Transverse colon (tissue), 3 donors: ENCODE results near the gene SGSM1.

Experiments
- EP300 ChIP-seq: sonication (generic); formaldehyde crosslinking; IDR thresholded peaks from one replicate; pipeline ENCODE4 v1.6.1; 2017; ENCODE audit warnings: antibody characterized with exemption, low read depth
- TF ChIP-seq, protein P1 (sequence below), 5 experiments: fragments of 200-600 bp in 3 of 5; fragments of 450-650 bp in 2 of 5; sonication (generic) in 3 of 5; IDR thresholded peaks; 1 replicate in 2 of 5; 2 replicates in 3 of 5; pipeline ENCODE4 v1.5.1; 2016 to 2017; ENCODE audit warnings: antibody characterized with exemption in 5 of 5, inconsistent platforms in 3 of 5, mild to moderate bottlenecking in 2 of 5, moderate library complexity in 1 of 5

DNA sequence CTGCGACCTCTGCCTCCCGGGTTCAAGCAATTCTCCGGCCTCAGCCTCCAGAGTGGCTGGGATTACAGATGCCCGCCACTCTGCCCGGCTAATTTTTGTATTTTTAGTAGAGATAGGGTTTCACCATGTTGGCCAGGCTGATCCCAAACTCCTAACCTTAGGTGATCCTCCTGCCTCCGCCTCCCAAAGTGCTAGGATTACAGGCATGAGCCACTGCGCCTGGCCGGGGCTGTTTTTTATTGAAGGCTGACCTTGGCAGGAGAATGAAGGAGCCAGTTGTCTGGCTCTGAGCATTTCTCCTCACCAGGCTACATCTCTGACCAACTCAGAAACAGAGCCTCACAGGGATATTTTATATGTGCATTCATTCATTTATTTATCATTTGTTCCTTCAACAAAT is 148.8 kb downstream of the SGSM1 start:
- TF ChIP-seq, protein P1, sequence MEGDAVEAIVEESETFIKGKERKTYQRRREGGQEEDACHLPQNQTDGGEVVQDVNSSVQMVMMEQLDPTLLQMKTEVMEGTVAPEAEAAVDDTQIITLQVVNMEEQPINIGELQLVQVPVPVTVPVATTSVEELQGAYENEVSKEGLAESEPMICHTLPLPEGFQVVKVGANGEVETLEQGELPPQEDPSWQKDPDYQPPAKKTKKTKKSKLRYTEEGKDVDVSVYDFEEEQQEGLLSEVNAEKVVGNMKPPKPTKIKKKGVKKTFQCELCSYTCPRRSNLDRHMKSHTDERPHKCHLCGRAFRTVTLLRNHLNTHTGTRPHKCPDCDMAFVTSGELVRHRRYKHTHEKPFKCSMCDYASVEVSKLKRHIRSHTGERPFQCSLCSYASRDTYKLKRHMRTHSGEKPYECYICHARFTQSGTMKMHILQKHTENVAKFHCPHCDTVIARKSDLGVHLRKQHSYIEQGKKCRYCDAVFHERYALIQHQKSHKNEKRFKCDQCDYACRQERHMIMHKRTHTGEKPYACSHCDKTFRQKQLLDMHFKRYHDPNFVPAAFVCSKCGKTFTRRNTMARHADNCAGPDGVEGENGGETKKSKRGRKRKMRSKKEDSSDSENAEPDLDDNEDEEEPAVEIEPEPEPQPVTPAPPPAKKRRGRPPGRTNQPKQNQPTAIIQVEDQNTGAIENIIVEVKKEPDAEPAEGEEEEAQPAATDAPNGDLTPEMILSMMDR (IDR thresholded peaks at IDR 0.05), result no peak
- no peak for TF ChIP-seq EP300
